ENCODE results near the gene LRP2. TPM values are rescaled to one million over a fixed set of nuclear protein-coding genes. Genes with fewer than 3 reads are reported as not detected.

LRP2 gene
- total and polyA plus RNA-seq, 2 of the 8 experiments (the other 6 are each of a cell fraction or from before 2014, with no cell fraction given) = 2.0 to 2.9 TPM

DNA sequence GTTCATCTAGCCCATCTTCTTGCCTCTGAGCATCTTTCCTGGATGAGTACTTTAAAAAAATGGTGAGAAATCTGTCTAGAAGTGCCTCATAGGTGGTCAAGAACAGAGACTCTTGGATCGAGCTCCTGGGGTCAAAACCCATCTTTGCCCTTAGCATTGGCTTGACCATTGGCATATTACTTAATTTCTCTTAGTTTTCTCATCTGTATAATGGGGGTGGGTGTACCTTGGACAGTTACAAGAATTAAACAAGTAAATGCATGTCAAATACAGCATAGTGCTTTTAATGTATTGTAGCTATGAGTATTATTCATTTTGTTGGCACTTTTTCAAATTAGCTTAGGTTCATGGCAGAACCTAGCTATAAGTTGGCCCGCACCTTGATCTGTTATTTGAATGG, 256.2 kb downstream of the LRP2 start (continued):
- TF ChIP-seq CHD7 (IDR thresholded peaks at IDR 0.05; ENCODE audit: insufficient replicate concordance, low read length) = no peak
- no peak for TF ChIP-seq KDM4A (IDR thresholded peaks at IDR 0.05; ENCODE audit: low read depth, low read length, severe bottlenecking)
- TF ChIP-seq E2F6 (IDR thresholded peaks at IDR 0.05) = no peak
- TF ChIP-seq RNF2 (IDR thresholded peaks at IDR 0.05; ENCODE audit: borderline replicate concordance, low read depth, low read length, missing control alignments, poor library complexity, severe bottlenecking) = no peak

Measured in H1 (cell line).